HL-60 (cell line): ENCODE results near the gene WASHC2C.
"Not testable (repeated sequence)": the region's sequence is repeated elsewhere in the genome, so short reads cannot be mapped to it uniquely, and the experiment has no call there.

Experiments used
- CTCF ChIP-seq: IDR thresholded peaks from one replicate; pipeline ENCODE4 v1.5.1; 2011; ENCODE audit warnings: low read length, control low read depth, inconsistent platforms; ENCODE audit not compliant: insufficient read depth
- GABPA ChIP-seq: IDR thresholded peaks from 2 replicates; pipeline ENCODE4 v1.6.1; 2012; ENCODE audit warnings: low read depth
- POLR2AphosphoS5 ChIP-seq: IDR thresholded peaks from 2 replicates; pipeline ENCODE4 v1.6.1; 2012; ENCODE audit warnings: low read depth
- TF ChIP-seq, protein P1 (sequence below): IDR thresholded peaks from 2 replicates; pipeline ENCODE4 v1.6.1; 2012; ENCODE audit warnings: low read depth; ENCODE audit not compliant: insufficient replicate concordance

GRCh38 chr10:45822918-45823317 is 95.9 kb downstream of the WASHC2C start:
- TF ChIP-seq POLR2AphosphoS5, CTCF, GABPA: not testable (repeated sequence)
- TF ChIP-seq, protein P1, sequence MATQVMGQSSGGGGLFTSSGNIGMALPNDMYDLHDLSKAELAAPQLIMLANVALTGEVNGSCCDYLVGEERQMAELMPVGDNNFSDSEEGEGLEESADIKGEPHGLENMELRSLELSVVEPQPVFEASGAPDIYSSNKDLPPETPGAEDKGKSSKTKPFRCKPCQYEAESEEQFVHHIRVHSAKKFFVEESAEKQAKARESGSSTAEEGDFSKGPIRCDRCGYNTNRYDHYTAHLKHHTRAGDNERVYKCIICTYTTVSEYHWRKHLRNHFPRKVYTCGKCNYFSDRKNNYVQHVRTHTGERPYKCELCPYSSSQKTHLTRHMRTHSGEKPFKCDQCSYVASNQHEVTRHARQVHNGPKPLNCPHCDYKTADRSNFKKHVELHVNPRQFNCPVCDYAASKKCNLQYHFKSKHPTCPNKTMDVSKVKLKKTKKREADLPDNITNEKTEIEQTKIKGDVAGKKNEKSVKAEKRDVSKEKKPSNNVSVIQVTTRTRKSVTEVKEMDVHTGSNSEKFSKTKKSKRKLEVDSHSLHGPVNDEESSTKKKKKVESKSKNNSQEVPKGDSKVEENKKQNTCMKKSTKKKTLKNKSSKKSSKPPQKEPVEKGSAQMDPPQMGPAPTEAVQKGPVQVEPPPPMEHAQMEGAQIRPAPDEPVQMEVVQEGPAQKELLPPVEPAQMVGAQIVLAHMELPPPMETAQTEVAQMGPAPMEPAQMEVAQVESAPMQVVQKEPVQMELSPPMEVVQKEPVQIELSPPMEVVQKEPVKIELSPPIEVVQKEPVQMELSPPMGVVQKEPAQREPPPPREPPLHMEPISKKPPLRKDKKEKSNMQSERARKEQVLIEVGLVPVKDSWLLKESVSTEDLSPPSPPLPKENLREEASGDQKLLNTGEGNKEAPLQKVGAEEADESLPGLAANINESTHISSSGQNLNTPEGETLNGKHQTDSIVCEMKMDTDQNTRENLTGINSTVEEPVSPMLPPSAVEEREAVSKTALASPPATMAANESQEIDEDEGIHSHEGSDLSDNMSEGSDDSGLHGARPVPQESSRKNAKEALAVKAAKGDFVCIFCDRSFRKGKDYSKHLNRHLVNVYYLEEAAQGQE: not testable (repeated sequence)
